Neural cell (in vitro differentiated cells): ENCODE measurements around the gene MACO1. TPM values are rescaled to one million over a fixed set of nuclear protein-coding genes. Genes with fewer than 3 reads are reported as not detected.

Experiments
- H2AFZ ChIP-seq: fragments of 200-600, 300-800 bp; sonication (generic), shearing (Covaris generic); 2 replicates; pipeline ENCODE4 v1.6.0; 2014; ENCODE audit warnings: low read depth, mild to moderate bottlenecking, antibody characterized with exemption, low read length, moderate library complexity
- H3F3A ChIP-seq: fragments of 200-600 bp; shearing (Covaris generic); 2 replicates; pipeline ENCODE4 v1.6.1; 2016; ENCODE audit warnings: mild to moderate bottlenecking, moderate library complexity, mixed read lengths, antibody characterized with exemption, low read length; ENCODE audit not compliant: insufficient read depth, poor library complexity, severe bottlenecking
- H3K27ac ChIP-seq: fragments of 200-600, 300-800 bp; sonication (generic), shearing (Covaris generic); 2 replicates; pipeline ENCODE4 v1.5.1; 2014; ENCODE audit warnings: mild to moderate bottlenecking, low read length, moderate library complexity
- H3K27me3 ChIP-seq: fragments of 300-800, 200-600 bp; sonication (generic), shearing (Covaris generic); 2 replicates; pipeline ENCODE4 v1.6.0; 2014; ENCODE audit warnings: mild to moderate bottlenecking, low read depth, low read length, moderate library complexity; ENCODE audit not compliant: insufficient read depth
- H3K36me3 ChIP-seq: fragments of 300-800, 200-600 bp; sonication (generic), shearing (Covaris generic); 2 replicates; pipeline ENCODE4 v1.5.1; 2014; ENCODE audit warnings: mild to moderate bottlenecking, antibody characterized with exemption, low read length, moderate library complexity; ENCODE audit not compliant: insufficient read depth
- H3K4me2 ChIP-seq: fragments of 300-800, 200-600 bp; sonication (generic), shearing (Covaris generic); 2 replicates; pipeline ENCODE4 v1.6.0; 2014; ENCODE audit warnings: mild to moderate bottlenecking, low read length
- H3K4me3 ChIP-seq: fragments of 300-800, 200-600 bp; sonication (generic), shearing (Covaris generic); 2 replicates; pipeline ENCODE4 v1.5.1; 2014; ENCODE audit warnings: mild to moderate bottlenecking, low read length, moderate library complexity
- H3K79me2 ChIP-seq: fragments of 200-600 bp; shearing (Covaris generic); replicated peaks from 2 replicates; pipeline ENCODE4 v1.6.0; 2014; ENCODE audit warnings: mild to moderate bottlenecking, low read length, moderate library complexity; ENCODE audit not compliant: insufficient read depth
- H3K9ac ChIP-seq: fragments of 300-800, 200-600 bp; sonication (generic), shearing (Covaris generic); 2 replicates; pipeline ENCODE4 v1.6.1; 2016; ENCODE audit warnings: mild to moderate bottlenecking, low read length, mixed read lengths
- H3K9me2 ChIP-seq: fragments of 200-600 bp; shearing (Covaris generic); 2 replicates; pipeline ENCODE4 v1.6.1; 2016; ENCODE audit warnings: mild to moderate bottlenecking, low read length, mixed read lengths; ENCODE audit not compliant: insufficient read depth
- H3K9me3 ChIP-seq: fragments of 200-600, 300-800 bp; sonication (generic), shearing (Covaris generic); 2 replicates; pipeline ENCODE4 v1.6.1; 2016; ENCODE audit warnings: mild to moderate bottlenecking, mixed run types, low read length, moderate library complexity, mixed read lengths
- H4K20me1 ChIP-seq: fragments of 200-600 bp; shearing (Covaris generic); 2 replicates; pipeline ENCODE4 v1.6.1; 2016; ENCODE audit warnings: mild to moderate bottlenecking, mixed run types; ENCODE audit not compliant: insufficient read depth
- EZH2 ChIP-seq: fragments of 200-600, 300-800 bp; shearing (Covaris generic), sonication (generic); IDR thresholded peaks from 2 replicates; pipeline ENCODE4 v1.6.1; 2014; ENCODE audit warnings: antibody characterized with exemption, low read length, borderline replicate concordance, mild to moderate bottlenecking; ENCODE audit not compliant: insufficient read depth, poor library complexity, severe bottlenecking
- MXI1 ChIP-seq: fragments of 450-650 bp; conservative IDR thresholded peaks from 2 replicates; pipeline ENCODE4 v1.6.1; 2014; ENCODE audit warnings: antibody characterized with exemption, mild to moderate bottlenecking; ENCODE audit not compliant: poor library complexity, severe bottlenecking
- POLR2AphosphoS5 ChIP-seq: IDR thresholded peaks from 2 replicates; pipeline ENCODE4 v1.6.1; 2012
- RAD21 ChIP-seq: fragments of 450-650 bp; conservative IDR thresholded peaks from 2 replicates; pipeline ENCODE4 v1.6.1; 2014; ENCODE audit warnings: antibody characterized with exemption, mild to moderate bottlenecking, moderate library complexity
- TAF1 ChIP-seq: IDR thresholded peaks from 2 replicates; pipeline ENCODE4 v1.6.1; 2012; ENCODE audit warnings: low read depth
- polyA plus RNA-seq: library from polyadenylated mRNA; depleted of rRNA; stranded (reverse); fragments of >200 nt; gene quantifications from 2 replicates; pipeline ENCODE4 v1.2.3, GENCODE V29; 2014
- TF ChIP-seq, protein P1 (sequence below): fragments of 450-650 bp; IDR thresholded peaks from 2 replicates; pipeline ENCODE4 v1.5.1; 2014; ENCODE audit warnings: antibody characterized with exemption, mild to moderate bottlenecking, moderate library complexity; ENCODE audit not compliant: poor library complexity, severe bottlenecking
- TF ChIP-seq, protein P2 (sequence below): IDR thresholded peaks from 2 replicates; pipeline ENCODE4 v1.6.1; 2012; ENCODE audit warnings: borderline replicate concordance

The MACO1 gene
- polyA plus RNA-seq, 1 donor from 2014 or later: 56.6 TPM

- Histone ChIP-seq H4K20me1 (no peaks in the 10 kb centered on the region), H3K4me2 (no peak overlapping the region), H2AFZ (no peak overlapping the region), H3K9me3 (no peaks in the 10 kb centered on the region), H3K9ac (no peak overlapping the region), H3K27me3 (no peaks in the 10 kb centered on the region), H3K27ac (no peak overlapping the region), H3F3A (no peaks in the 10 kb centered on the region), H3K36me3 (peaks cover 10% of the 10 kb centered on the region), H3K4me3 (no peak overlapping the region), H3K79me2 (no peaks in the 10 kb centered on the region), H3K9me2 (no peaks in the 10 kb centered on the region)
- no peak for TF ChIP-seq EZH2
- TF ChIP-seq, protein P1, sequence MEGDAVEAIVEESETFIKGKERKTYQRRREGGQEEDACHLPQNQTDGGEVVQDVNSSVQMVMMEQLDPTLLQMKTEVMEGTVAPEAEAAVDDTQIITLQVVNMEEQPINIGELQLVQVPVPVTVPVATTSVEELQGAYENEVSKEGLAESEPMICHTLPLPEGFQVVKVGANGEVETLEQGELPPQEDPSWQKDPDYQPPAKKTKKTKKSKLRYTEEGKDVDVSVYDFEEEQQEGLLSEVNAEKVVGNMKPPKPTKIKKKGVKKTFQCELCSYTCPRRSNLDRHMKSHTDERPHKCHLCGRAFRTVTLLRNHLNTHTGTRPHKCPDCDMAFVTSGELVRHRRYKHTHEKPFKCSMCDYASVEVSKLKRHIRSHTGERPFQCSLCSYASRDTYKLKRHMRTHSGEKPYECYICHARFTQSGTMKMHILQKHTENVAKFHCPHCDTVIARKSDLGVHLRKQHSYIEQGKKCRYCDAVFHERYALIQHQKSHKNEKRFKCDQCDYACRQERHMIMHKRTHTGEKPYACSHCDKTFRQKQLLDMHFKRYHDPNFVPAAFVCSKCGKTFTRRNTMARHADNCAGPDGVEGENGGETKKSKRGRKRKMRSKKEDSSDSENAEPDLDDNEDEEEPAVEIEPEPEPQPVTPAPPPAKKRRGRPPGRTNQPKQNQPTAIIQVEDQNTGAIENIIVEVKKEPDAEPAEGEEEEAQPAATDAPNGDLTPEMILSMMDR: peak; percentile 21
Measured at GRCh38 chr1:25501235-25502058, 70.8 kb downstream of the MACO1 start.

GRCh38 chr1:25502957-25503356 lies 72.3 kb downstream of the MACO1 start:
- no peaks in the 10 kb centered on the region for H3K9me3 ChIP-seq
- TF ChIP-seq RAD21 (no peak), MXI1 (no peak), TAF1 (no peak), POLR2AphosphoS5 (no peak)
- TF ChIP-seq, protein P1: no peak
- TF ChIP-seq, protein P2, sequence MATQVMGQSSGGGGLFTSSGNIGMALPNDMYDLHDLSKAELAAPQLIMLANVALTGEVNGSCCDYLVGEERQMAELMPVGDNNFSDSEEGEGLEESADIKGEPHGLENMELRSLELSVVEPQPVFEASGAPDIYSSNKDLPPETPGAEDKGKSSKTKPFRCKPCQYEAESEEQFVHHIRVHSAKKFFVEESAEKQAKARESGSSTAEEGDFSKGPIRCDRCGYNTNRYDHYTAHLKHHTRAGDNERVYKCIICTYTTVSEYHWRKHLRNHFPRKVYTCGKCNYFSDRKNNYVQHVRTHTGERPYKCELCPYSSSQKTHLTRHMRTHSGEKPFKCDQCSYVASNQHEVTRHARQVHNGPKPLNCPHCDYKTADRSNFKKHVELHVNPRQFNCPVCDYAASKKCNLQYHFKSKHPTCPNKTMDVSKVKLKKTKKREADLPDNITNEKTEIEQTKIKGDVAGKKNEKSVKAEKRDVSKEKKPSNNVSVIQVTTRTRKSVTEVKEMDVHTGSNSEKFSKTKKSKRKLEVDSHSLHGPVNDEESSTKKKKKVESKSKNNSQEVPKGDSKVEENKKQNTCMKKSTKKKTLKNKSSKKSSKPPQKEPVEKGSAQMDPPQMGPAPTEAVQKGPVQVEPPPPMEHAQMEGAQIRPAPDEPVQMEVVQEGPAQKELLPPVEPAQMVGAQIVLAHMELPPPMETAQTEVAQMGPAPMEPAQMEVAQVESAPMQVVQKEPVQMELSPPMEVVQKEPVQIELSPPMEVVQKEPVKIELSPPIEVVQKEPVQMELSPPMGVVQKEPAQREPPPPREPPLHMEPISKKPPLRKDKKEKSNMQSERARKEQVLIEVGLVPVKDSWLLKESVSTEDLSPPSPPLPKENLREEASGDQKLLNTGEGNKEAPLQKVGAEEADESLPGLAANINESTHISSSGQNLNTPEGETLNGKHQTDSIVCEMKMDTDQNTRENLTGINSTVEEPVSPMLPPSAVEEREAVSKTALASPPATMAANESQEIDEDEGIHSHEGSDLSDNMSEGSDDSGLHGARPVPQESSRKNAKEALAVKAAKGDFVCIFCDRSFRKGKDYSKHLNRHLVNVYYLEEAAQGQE: no peak
- no peak overlapping the region for H3K4me2 ChIP-seq
- H3K9me2 ChIP-seq: no peaks in the 10 kb centered on the region
- H3K79me2 ChIP-seq: no peaks in the 10 kb centered on the region
- no peak overlapping the region for H2AFZ ChIP-seq
- H4K20me1 ChIP-seq: no peaks in the 10 kb centered on the region
- no peaks in the 10 kb centered on the region for H3K27me3 ChIP-seq
- H3K36me3 ChIP-seq: peaks cover 8% of the 10 kb centered on the region
- no peaks in the 10 kb centered on the region for H3F3A ChIP-seq
- no peak overlapping the region for H3K4me3 ChIP-seq
- no peak overlapping the region for H3K27ac ChIP-seq
- H3K9ac ChIP-seq: no peak overlapping the region
